ENCODE data around the gene ZNF883. TPM values are rescaled to one million over a fixed set of nuclear protein-coding genes. Genes with fewer than 3 reads are reported as not detected.

ZNF883 gene
- total RNA-seq, 1 experiment from 2014 or later: not detected

GRCh38 chr9:113057193-113057592 lies 45.2 kb upstream of the ZNF883 start:
- Histone ChIP-seq H3K79me2 (ENCODE audit: low read length) (no peaks in the 10 kb centered on the region), H3K9me3 (ENCODE audit: low read length) (peaks cover 3% of the 10 kb centered on the region; the same call in 1 of the 2 replicates), H3K4me1 (ENCODE audit: insufficient read depth, low read length) (no peaks in the 10 kb centered on the region), H4K20me1 (ENCODE audit: low read length) (no peaks in the 10 kb centered on the region), H3K27me3 (ENCODE audit: low read length) (no peaks in the 10 kb centered on the region), H2AFZ (ENCODE audit: low read length) (no peak overlapping the region), H3K27ac (ENCODE audit: low read length) (no peak overlapping the region), H3K4me2 (ENCODE audit: low read length) (no peak overlapping the region), H3K36me3 (ENCODE audit: low read depth, low read length) (no peaks in the 10 kb centered on the region), H3K4me3 (ENCODE audit: low read length) (no peak overlapping the region), H3F3A (ENCODE audit: low read length, unreplicated experiment) (no peaks in the 10 kb centered on the region), H3K9ac (ENCODE audit: low read length) (no peak overlapping the region), H3K9me2 (replicated peaks; ENCODE audit: low read length) (no peaks in the 10 kb centered on the region)
- DNase-seq (no peak), ATAC-seq (no peak)
- ChIA-PET POLR2A (ENCODE audit: unreplicated experiment) (no interaction called here), CTCF (no interaction called here)
- intact Hi-C loops (cut with micrococcal nuclease): no loop called here
- TF ChIP-seq, protein P1, sequence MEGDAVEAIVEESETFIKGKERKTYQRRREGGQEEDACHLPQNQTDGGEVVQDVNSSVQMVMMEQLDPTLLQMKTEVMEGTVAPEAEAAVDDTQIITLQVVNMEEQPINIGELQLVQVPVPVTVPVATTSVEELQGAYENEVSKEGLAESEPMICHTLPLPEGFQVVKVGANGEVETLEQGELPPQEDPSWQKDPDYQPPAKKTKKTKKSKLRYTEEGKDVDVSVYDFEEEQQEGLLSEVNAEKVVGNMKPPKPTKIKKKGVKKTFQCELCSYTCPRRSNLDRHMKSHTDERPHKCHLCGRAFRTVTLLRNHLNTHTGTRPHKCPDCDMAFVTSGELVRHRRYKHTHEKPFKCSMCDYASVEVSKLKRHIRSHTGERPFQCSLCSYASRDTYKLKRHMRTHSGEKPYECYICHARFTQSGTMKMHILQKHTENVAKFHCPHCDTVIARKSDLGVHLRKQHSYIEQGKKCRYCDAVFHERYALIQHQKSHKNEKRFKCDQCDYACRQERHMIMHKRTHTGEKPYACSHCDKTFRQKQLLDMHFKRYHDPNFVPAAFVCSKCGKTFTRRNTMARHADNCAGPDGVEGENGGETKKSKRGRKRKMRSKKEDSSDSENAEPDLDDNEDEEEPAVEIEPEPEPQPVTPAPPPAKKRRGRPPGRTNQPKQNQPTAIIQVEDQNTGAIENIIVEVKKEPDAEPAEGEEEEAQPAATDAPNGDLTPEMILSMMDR (conservative IDR thresholded peaks at IDR 0.05; ENCODE audit: low read depth, low read length): no peak
- TF ChIP-seq EZH2phosphoT487 (IDR thresholded peaks at IDR 0.05; ENCODE audit: borderline replicate concordance, low read length): no peak
- no peak for TF ChIP-seq EZH2 (IDR thresholded peaks at IDR 0.05; ENCODE audit: low read length, unreplicated experiment)
- no TSS peak for BruUV-seq (replicated peaks)

DNA sequence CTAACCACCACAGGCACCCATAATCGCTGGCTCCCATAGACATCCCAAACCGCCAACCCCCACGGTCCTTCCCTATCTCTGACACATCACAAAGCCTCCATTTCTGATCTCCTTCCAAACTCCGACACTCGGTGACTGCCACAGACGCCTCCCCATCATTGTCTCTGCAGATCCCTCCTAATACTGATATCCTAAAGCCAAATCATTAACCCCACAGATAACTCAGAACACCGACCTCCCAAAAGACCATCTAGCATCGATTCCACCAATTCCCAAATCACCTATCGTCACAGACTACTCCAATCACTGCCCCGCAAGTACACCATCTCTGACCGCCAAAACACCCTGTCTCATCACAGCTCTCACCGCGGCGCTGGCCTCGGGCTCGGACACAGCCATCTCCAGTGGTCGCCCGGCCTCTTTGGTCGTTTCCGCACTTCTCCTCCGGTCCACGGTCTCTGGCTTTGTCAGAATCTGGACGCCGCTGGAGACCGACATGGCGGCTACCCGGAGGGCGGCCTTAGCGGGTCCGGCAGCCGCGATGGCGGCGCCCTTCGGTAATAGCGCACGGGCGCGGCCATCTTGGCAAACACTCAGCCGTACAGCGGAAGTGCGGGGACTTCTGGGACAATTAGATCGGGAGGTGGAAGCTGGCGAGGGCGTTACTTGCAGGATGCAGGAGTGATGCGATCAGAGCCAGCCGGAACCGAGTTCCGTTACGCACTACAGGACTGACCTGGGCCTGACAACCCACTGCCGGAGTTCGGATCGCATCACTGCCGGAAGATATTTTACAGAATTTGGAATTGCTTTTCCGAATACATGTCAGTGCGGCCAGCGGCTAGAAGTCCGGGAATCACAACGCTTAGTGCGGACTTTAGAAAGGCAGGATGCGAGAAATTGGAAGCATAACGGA lies 44.5 kb upstream of the ZNF883 start, which contains the start of gene ZFP37:
Gene ZFP37 (minus strand): TSS at position 534 of the 916 bp plus-strand sequence. CDS start 36 bp downstream, at position 498.
- no peaks in the 10 kb centered on the region for H3K79me2 ChIP-seq (ENCODE audit: low read length)
- POLR2A ChIA-PET (ENCODE audit: unreplicated experiment): no interaction called here
- CTCF ChIA-PET: no interaction called here
- intact Hi-C loops (cut with micrococcal nuclease): no loop called here
- TF ChIP-seq EZH2 (IDR thresholded peaks at IDR 0.05; ENCODE audit: low read length, unreplicated experiment) (no peak), EZH2phosphoT487 (IDR thresholded peaks at IDR 0.05; ENCODE audit: borderline replicate concordance, low read length) (no peak)
- TF ChIP-seq, protein P1 (conservative IDR thresholded peaks at IDR 0.05; ENCODE audit: low read depth, low read length): no peak
- H3K4me3 ChIP-seq (ENCODE audit: low read length): no peak within 1 kb of the TSS
- H2AFZ ChIP-seq (ENCODE audit: low read length): no peak within 1 kb of the TSS
- no peaks in the 10 kb centered on the region for H3K36me3 ChIP-seq (ENCODE audit: low read depth, low read length)
- H3K27me3 ChIP-seq (ENCODE audit: low read length): no peaks in the 10 kb centered on the region
- no peak for ATAC-seq
- no peak within 1 kb of the TSS for H3K4me2 ChIP-seq (ENCODE audit: low read length)
- no peaks in the 10 kb centered on the region for H4K20me1 ChIP-seq (ENCODE audit: low read length)
- no TSS peak for BruUV-seq (replicated peaks)
- no peak within 1 kb of the TSS for H3K9ac ChIP-seq (ENCODE audit: low read length)
- H3F3A ChIP-seq (ENCODE audit: low read length, unreplicated experiment): no peaks in the 10 kb centered on the region
- no peak within 1 kb of the TSS for H3K27ac ChIP-seq (ENCODE audit: low read length)
- DNase-seq: no peak
- H3K4me1 ChIP-seq (ENCODE audit: insufficient read depth, low read length): no peaks in the 10 kb centered on the region
- H3K9me2 ChIP-seq (replicated peaks; ENCODE audit: low read length): no peaks in the 10 kb centered on the region
- peaks cover 3% of the 10 kb centered on the region; the same call in 1 of the 2 replicates for H3K9me3 ChIP-seq (ENCODE audit: low read length)
